Muscle of arm (tissue), 12 donors: ENCODE results near the gene CNBD2. TPM values are rescaled to one million over a fixed set of nuclear protein-coding genes. Genes with fewer than 3 reads are reported as not detected.
A peak's percentile ranks its signal among the peaks of the same experiment; 100 is the strongest.
"Not testable (repeated sequence)": the region's sequence is repeated elsewhere in the genome, so short reads cannot be mapped to it uniquely, and the experiment has no call there.

Experiments used
- DNase-seq: peaks from one replicate; pipeline ENCODE4 v3.0.0-alpha.2; 2013
- polyA plus RNA-seq, 12 donors: library from polyadenylated mRNA; unstranded; fragments of 120-200 nt; gene quantifications; one replicate each; pipeline ENCODE4 v1.2.1, GENCODE V29; 2013; ENCODE audit not compliant: insufficient read length in 12 of 12

The CNBD2 gene
- polyA plus RNA-seq, 12 donors, result 0.25 to 0.62 (median 0.39) TPM; not detected in 4

GRCh38 chr20:36017048-36017951 is 48.9 kb downstream of the CNBD2 start:
- DNase-seq, result peak; percentile 77

- no peak for DNase-seq
Observed at GRCh38 chr20:36018208-36018988, 50.0 kb downstream of the CNBD2 start.

- DNase-seq, result not testable (repeated sequence)
Observed at GRCh38 chr20:36026131-36026530, 57.7 kb downstream of the CNBD2 start.

GRCh38 chr20:36028106-36028808 is 59.9 kb downstream of the CNBD2 start:
- no peak for DNase-seq

GRCh38 chr20:36030149-36030548 is 61.8 kb downstream of the CNBD2 start:
- peak; percentile 74 for DNase-seq

GRCh38 chr20:36031806-36032205 is 63.4 kb downstream of the CNBD2 start:
- no peak for DNase-seq

GRCh38 chr20:36034875-36035274 is 66.5 kb downstream of the CNBD2 start:
- no peak for DNase-seq

- DNase-seq, result no peak
Observed at GRCh38 chr20:36035745-36036144, 67.4 kb downstream of the CNBD2 start.

- no peak for DNase-seq
Observed at GRCh38 chr20:36036688-36037087, 68.3 kb downstream of the CNBD2 start.

- no peak for DNase-seq
Observed at GRCh38 chr20:36040571-36040970, 72.2 kb downstream of the CNBD2 start.

- DNase-seq, result no peak
Observed at GRCh38 chr20:36043441-36043840, 75.1 kb downstream of the CNBD2 start.

- no peak for DNase-seq
Observed at GRCh38 chr20:36043892-36044515, 75.6 kb downstream of the CNBD2 start.

- no peak for DNase-seq
Observed at GRCh38 chr20:36045373-36045714, 77.0 kb downstream of the CNBD2 start.

GRCh38 chr20:36046073-36046798 is 77.8 kb downstream of the CNBD2 start:
- not testable (repeated sequence) for DNase-seq

GRCh38 chr20:36049408-36049807 is 81.0 kb downstream of the CNBD2 start:
- not testable (repeated sequence) for DNase-seq

- DNase-seq, result peak; percentile 89
Observed at GRCh38 chr20:36050436-36051317, 82.3 kb downstream of the CNBD2 start.

- no peak for DNase-seq
Observed at GRCh38 chr20:36051318-36052116, 83.1 kb downstream of the CNBD2 start.

GRCh38 chr20:36052117-36052513 is 83.7 kb downstream of the CNBD2 start:
- no peak for DNase-seq

GRCh38 chr20:36053863-36054518 is 85.6 kb downstream of the CNBD2 start:
- DNase-seq, result not testable (repeated sequence)
